H9 (cell line): ENCODE measurements around the gene FCAR. TPM values are rescaled to one million over a fixed set of nuclear protein-coding genes. Genes with fewer than 3 reads are reported as not detected.
"Not testable (repeated sequence)": the region's sequence is repeated elsewhere in the genome, so short reads cannot be mapped to it uniquely, and the experiment has no call there.

Experiments used
- DNase-seq: peaks from one replicate; pipeline ENCODE4 v3.0.0-alpha.2; 2017
- H2AFZ ChIP-seq: one replicate; pipeline ENCODE4 v1.6.1; 2013; ENCODE audit warnings: mild to moderate bottlenecking, low read length, control low read depth, moderate library complexity
- H2AK5ac ChIP-seq: 2 replicates; pipeline ENCODE4 v1.6.1; 2013; ENCODE audit warnings: low read length, control low read depth, mixed read lengths; ENCODE audit not compliant: insufficient read length
- H2BK120ac ChIP-seq: one replicate; pipeline ENCODE4 v1.6.1; 2013; ENCODE audit warnings: low read depth, mild to moderate bottlenecking, low read length, control low read depth, inconsistent platforms; ENCODE audit not compliant: poor library complexity, severe bottlenecking
- H2BK12ac ChIP-seq: 2 replicates; pipeline ENCODE4 v1.6.1; 2013; ENCODE audit warnings: low read length, control low read depth, mixed read lengths, low read depth; ENCODE audit not compliant: insufficient read length
- H2BK15ac ChIP-seq: 2 replicates; pipeline ENCODE4 v1.6.1; 2013; ENCODE audit warnings: low read depth, low read length, control low read depth
- H2BK20ac ChIP-seq: one replicate; pipeline ENCODE4 v1.6.1; 2013; ENCODE audit warnings: low read depth, mild to moderate bottlenecking, low read length, control low read depth, inconsistent platforms; ENCODE audit not compliant: poor library complexity, severe bottlenecking
- H2BK5ac ChIP-seq: 2 replicates; pipeline ENCODE4 v1.6.1; 2013; ENCODE audit warnings: low read length, control low read depth, mixed read lengths; ENCODE audit not compliant: insufficient read length
- H3K14ac ChIP-seq: 2 replicates; pipeline ENCODE4 v1.6.1; 2013; ENCODE audit warnings: low read length, control low read depth; ENCODE audit not compliant: insufficient read depth
- H3K18ac ChIP-seq: 2 replicates; pipeline ENCODE4 v1.6.1; 2013; ENCODE audit warnings: low read depth, mild to moderate bottlenecking, mixed read lengths, low read length, control low read depth; ENCODE audit not compliant: insufficient read length
- H3K23ac ChIP-seq: 2 replicates; pipeline ENCODE4 v1.6.1; 2013; ENCODE audit warnings: low read length, control low read depth, mixed read lengths, low read depth; ENCODE audit not compliant: insufficient read length
- H3K23me2 ChIP-seq: 2 replicates; pipeline ENCODE4 v1.6.1; 2013; ENCODE audit warnings: low read depth, mild to moderate bottlenecking, mixed read lengths, low read length, control low read depth; ENCODE audit not compliant: insufficient read length, poor library complexity, severe bottlenecking
- H3K27ac ChIP-seq: 2 replicates; pipeline ENCODE4 v1.5.1; 2013; ENCODE audit warnings: low read length, control low read depth, mixed read lengths, low read depth; ENCODE audit not compliant: insufficient read length
- H3K27me3 ChIP-seq: 2 replicates; pipeline ENCODE4 v1.6.1; 2013; ENCODE audit warnings: low read length, control low read depth, inconsistent platforms; ENCODE audit not compliant: insufficient read depth
- H3K4ac ChIP-seq: 2 replicates; pipeline ENCODE4 v1.6.1; 2013; ENCODE audit warnings: low read depth, mild to moderate bottlenecking, control low read depth, inconsistent platforms, low read length, moderate library complexity
- H3K4me1 ChIP-seq: 2 replicates; pipeline ENCODE4 v1.6.1; 2013; ENCODE audit warnings: low read length, control low read depth, inconsistent platforms; ENCODE audit not compliant: insufficient read depth
- H3K4me2 ChIP-seq: 2 replicates; pipeline ENCODE4 v1.6.1; 2013; ENCODE audit warnings: low read length, control low read depth, mixed read lengths; ENCODE audit not compliant: insufficient read length, insufficient read depth
- H3K56ac ChIP-seq: 2 replicates; pipeline ENCODE4 v1.6.1; 2013; ENCODE audit warnings: low read depth, mild to moderate bottlenecking, mixed read lengths, low read length, control low read depth; ENCODE audit not compliant: insufficient read length
- H3K79me1 ChIP-seq: 2 replicates; pipeline ENCODE4 v1.6.1; 2013; ENCODE audit warnings: low read depth, mild to moderate bottlenecking, moderate library complexity, low read length, control low read depth, inconsistent platforms; ENCODE audit not compliant: insufficient read depth, poor library complexity, severe bottlenecking
- H3K79me2 ChIP-seq: 2 replicates; pipeline ENCODE4 v1.6.1; 2013; ENCODE audit warnings: low read length, control low read depth, inconsistent platforms; ENCODE audit not compliant: insufficient read depth
- H3K9ac ChIP-seq: 2 replicates; pipeline ENCODE4 v1.6.1; 2013; ENCODE audit warnings: low read length, control low read depth, mixed read lengths; ENCODE audit not compliant: insufficient read length; ENCODE audit errors: extremely low read depth
- H3K9me3 ChIP-seq: one replicate; pipeline ENCODE4 v1.6.1; 2013; ENCODE audit warnings: low read depth, low read length, inconsistent platforms; ENCODE audit not compliant: control insufficient read depth
- H3T11ph ChIP-seq: one replicate; pipeline ENCODE4 v1.6.1; 2013; ENCODE audit warnings: mild to moderate bottlenecking, low read length, control low read depth, inconsistent platforms
- H4K20me1 ChIP-seq: one replicate; pipeline ENCODE4 v1.6.1; 2013; ENCODE audit not compliant: control insufficient read depth, insufficient read length, insufficient read depth
- H4K5ac ChIP-seq: 2 replicates; pipeline ENCODE4 v1.6.1; 2013; ENCODE audit warnings: low read depth, mild to moderate bottlenecking, mixed read lengths, low read length, control low read depth; ENCODE audit not compliant: insufficient read length
- H4K8ac ChIP-seq: replicated peaks from 2 replicates; pipeline ENCODE4 v1.6.1; 2013; ENCODE audit warnings: low read length, control low read depth, mixed read lengths, low read depth; ENCODE audit not compliant: insufficient read length
- H4K91ac ChIP-seq: 2 replicates; pipeline ENCODE4 v1.6.1; 2013; ENCODE audit warnings: low read depth, mild to moderate bottlenecking, moderate library complexity, mixed read lengths, low read length, control low read depth; ENCODE audit not compliant: insufficient read length
- H3K27ac Mint-ChIP-seq, 3 experiments: 2 replicates in 2 of 3; 3 replicates in 1 of 3; pipeline ENCODE4 v1.8.0; 2020 to 2021; ENCODE audit warnings: mixed read lengths in 3 of 3, mild to moderate bottlenecking in 1 of 3, moderate library complexity in 1 of 3
- H3K27me3 Mint-ChIP-seq: 2 replicates; pipeline ENCODE4 v1.8.0; 2021; ENCODE audit warnings: low read depth, mild to moderate bottlenecking, moderate library complexity, mixed read lengths
- H3K36me3 Mint-ChIP-seq, 3 experiments: 2 replicates in 2 of 3; 3 replicates in 1 of 3; pipeline ENCODE4 v1.8.0; 2020 to 2021; ENCODE audit warnings: low read depth in 3 of 3, mixed read lengths in 3 of 3; ENCODE audit not compliant: insufficient read depth in 1 of 3
- H3K4me1 Mint-ChIP-seq, 2 experiments: 2 replicates each; pipeline ENCODE4 v1.8.0; 2020; ENCODE audit warnings: mixed read lengths in 2 of 2
- H3K4me3 Mint-ChIP-seq, 2 experiments: 2 replicates in 1 of 2; 3 replicates in 1 of 2; pipeline ENCODE4 v1.8.0; 2020 to 2021; ENCODE audit warnings: mild to moderate bottlenecking in 2 of 2, mixed read lengths in 2 of 2, moderate library complexity in 1 of 2
- H3K9me3 Mint-ChIP-seq, 2 experiments: 2 replicates in 1 of 2; 3 replicates in 1 of 2; pipeline ENCODE4 v1.8.0; 2020; ENCODE audit warnings: mild to moderate bottlenecking in 2 of 2, mixed read lengths in 2 of 2, moderate library complexity in 1 of 2
- WGBS: extraction: QIAGEN DNeasy Blood & Tissue Kit; methylation state at CpG from one replicate; pipeline ENCODE4 v1.1.7; 2013; ENCODE audit warnings: missing lambda C conversion rate, low lambda C conversion rate, mixed read lengths; ENCODE audit not compliant: insufficient read length; ENCODE audit errors: extremely low coverage; 5-methylcytosine and 5-hydroxymethylcytosine counted together
- total RNA-seq: library from RNA; stranded (reverse); gene quantifications from 2 replicates; pipeline ENCODE4 v1.2.1, GENCODE V29; 2021

FCAR gene
- total RNA-seq, 1 experiment from 2014 or later = not detected

GRCh38 chr19:54863459-54863858 lies 10.6 kb upstream of the FCAR start:
- H2AFZ ChIP-seq, H4K8ac ChIP-seq, H3K18ac ChIP-seq, H3K4me3 Mint-ChIP-seq, H3K4ac ChIP-seq, H3K27ac Mint-ChIP-seq, H3K27me3 ChIP-seq, H4K20me1 ChIP-seq, H2AK5ac ChIP-seq, H2BK15ac ChIP-seq, H2BK20ac ChIP-seq, H3K36me3 Mint-ChIP-seq, H3K4me1 ChIP-seq, H3K79me2 ChIP-seq, H3K14ac ChIP-seq, H3K79me1 ChIP-seq, H2BK120ac ChIP-seq, H3T11ph ChIP-seq, H3K4me1 Mint-ChIP-seq, H3K4me2 ChIP-seq, H3K27ac ChIP-seq, H3K23ac ChIP-seq, H2BK5ac ChIP-seq, H4K91ac ChIP-seq, H4K5ac ChIP-seq, H3K9ac ChIP-seq, H3K23me2 ChIP-seq, DNase-seq, H3K56ac ChIP-seq, H2BK12ac ChIP-seq: not testable (repeated sequence)
- no CpG with 5 or more reads among the region's 3 CpGs for whole genome bisulfite sequencing
- Mint-ChIP-seq H3K9me3 (peaks cover 64 to 80% of the 10 kb centered on the region in 2 experiments), H3K27me3 (peaks cover 12% of the 10 kb centered on the region)
- peaks cover 19% of the 10 kb centered on the region for H3K9me3 ChIP-seq
